PFSK-1 (cell line): Measurements from ENCODE around the gene PXMP2.

Experiments
- FOXP2 ChIP-seq: optimal IDR thresholded peaks from 2 replicates; pipeline ENCODE3; 2011; ENCODE audit warnings: borderline replicate concordance, control low read depth, inconsistent platforms; ENCODE audit not compliant: insufficient read depth; ENCODE audit errors: extremely low read length, extremely low read depth
- POLR2AphosphoS5 ChIP-seq: IDR thresholded peaks from 2 replicates; pipeline ENCODE4 v1.6.1; 2012; ENCODE audit warnings: low read depth, mild to moderate bottlenecking, control low read depth, low read length, moderate library complexity
- SIN3A ChIP-seq: IDR thresholded peaks from 2 replicates; pipeline ENCODE4 v1.6.1; 2012; ENCODE audit warnings: mild to moderate bottlenecking, low read length, moderate library complexity, borderline replicate concordance; ENCODE audit not compliant: insufficient read depth
- TAF1 ChIP-seq: IDR thresholded peaks from 2 replicates; pipeline ENCODE4 v1.6.1; 2012; ENCODE audit warnings: low read length, control low read depth, borderline replicate concordance; ENCODE audit not compliant: insufficient read depth
- TF ChIP-seq, protein P1 (sequence below), 2 experiments: IDR thresholded peaks; 2 replicates each; pipeline versions ENCODE4 v1.6.1 to v1.8.0; 2011 to 2012; ENCODE audit warnings: low read depth in 2 of 2, low read length in 2 of 2, control low read depth in 1 of 2, inconsistent platforms in 1 of 2, mild to moderate bottlenecking in 1 of 2, moderate library complexity in 1 of 2; ENCODE audit not compliant: insufficient read depth in 1 of 2

Gene PXMP2

DNA sequence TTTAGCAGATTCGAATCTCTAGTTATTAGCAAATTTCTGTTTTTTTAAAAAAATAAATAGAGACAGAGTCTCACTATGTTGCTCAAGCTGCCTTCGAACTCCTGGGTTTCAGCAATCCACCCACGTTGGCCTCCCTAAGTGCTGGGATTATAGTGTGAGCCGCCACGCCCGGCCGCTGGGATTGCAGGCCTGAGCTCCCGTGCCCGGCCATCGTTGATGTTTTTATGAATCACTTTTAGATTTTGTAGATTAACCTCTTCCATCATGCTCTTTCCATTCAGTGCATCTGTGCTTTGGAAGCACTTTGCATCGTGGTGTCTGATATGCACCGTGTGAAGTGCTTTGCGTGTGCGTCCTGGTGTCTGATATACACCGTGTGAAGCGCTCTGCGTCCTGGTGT, 44.2 kb downstream of the PXMP2 start:
- TF ChIP-seq TAF1 (no peak), POLR2AphosphoS5 (no peak), SIN3A (no peak), FOXP2 (no peak)
- TF ChIP-seq, protein P1, sequence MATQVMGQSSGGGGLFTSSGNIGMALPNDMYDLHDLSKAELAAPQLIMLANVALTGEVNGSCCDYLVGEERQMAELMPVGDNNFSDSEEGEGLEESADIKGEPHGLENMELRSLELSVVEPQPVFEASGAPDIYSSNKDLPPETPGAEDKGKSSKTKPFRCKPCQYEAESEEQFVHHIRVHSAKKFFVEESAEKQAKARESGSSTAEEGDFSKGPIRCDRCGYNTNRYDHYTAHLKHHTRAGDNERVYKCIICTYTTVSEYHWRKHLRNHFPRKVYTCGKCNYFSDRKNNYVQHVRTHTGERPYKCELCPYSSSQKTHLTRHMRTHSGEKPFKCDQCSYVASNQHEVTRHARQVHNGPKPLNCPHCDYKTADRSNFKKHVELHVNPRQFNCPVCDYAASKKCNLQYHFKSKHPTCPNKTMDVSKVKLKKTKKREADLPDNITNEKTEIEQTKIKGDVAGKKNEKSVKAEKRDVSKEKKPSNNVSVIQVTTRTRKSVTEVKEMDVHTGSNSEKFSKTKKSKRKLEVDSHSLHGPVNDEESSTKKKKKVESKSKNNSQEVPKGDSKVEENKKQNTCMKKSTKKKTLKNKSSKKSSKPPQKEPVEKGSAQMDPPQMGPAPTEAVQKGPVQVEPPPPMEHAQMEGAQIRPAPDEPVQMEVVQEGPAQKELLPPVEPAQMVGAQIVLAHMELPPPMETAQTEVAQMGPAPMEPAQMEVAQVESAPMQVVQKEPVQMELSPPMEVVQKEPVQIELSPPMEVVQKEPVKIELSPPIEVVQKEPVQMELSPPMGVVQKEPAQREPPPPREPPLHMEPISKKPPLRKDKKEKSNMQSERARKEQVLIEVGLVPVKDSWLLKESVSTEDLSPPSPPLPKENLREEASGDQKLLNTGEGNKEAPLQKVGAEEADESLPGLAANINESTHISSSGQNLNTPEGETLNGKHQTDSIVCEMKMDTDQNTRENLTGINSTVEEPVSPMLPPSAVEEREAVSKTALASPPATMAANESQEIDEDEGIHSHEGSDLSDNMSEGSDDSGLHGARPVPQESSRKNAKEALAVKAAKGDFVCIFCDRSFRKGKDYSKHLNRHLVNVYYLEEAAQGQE (IDR thresholded peaks at IDR 0.05; ENCODE audit: insufficient read depth in 1 of 2, low read depth in 2 of 2, low read length in 2 of 2): no peak

DNA sequence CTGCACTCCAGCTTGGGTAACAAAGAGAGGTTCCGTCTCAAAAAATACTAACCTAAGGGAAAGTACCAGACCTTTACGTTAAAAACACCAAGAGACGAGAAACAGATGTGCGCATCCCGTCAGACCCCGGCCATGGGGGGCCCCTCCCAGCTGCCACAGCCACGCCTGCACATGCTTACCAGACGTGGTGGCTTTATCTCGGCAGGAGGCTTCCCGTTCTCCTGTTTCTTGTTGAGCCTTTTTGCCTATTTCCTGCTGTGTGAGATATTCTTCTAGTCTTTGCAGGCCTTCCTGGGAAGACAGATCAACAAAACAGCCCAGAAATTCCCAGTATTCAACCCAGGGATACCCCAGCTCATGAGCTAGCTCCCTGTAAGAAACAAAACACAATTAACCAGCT, 46.8 kb downstream of the PXMP2 start:
- no peak for TF ChIP-seq TAF1
- TF ChIP-seq SIN3A: no peak
- no peak for TF ChIP-seq POLR2AphosphoS5
- TF ChIP-seq, protein P1 (IDR thresholded peaks at IDR 0.05; ENCODE audit: insufficient read depth in 1 of 2, low read depth in 2 of 2, low read length in 2 of 2): no peak
- no peak for TF ChIP-seq FOXP2

DNA sequence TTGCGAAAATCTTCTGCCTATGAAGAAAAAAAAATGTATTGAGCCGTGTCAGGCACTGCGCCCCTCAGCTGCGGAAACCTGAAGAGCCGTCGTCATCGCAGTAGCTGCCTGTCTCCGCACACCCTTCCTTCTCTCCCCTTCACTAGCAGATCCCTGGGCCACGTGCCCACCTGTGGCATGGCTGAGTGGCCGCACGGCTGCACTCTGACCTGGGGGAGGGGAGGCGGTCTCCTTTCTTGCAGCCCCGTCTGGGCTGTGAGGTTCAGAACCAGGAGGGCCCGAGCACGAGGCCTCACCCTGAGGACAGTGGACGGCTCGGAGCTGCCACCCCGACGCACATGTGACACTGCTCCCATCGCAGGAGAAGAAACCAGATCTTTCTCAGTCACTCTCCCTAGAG, 48.1 kb downstream of the PXMP2 start:
- TF ChIP-seq POLR2AphosphoS5 (no peak), TAF1 (no peak), FOXP2 (no peak), SIN3A (no peak)
- TF ChIP-seq, protein P1 (IDR thresholded peaks at IDR 0.05; ENCODE audit: insufficient read depth in 1 of 2, low read depth in 2 of 2, low read length in 2 of 2): no peak

DNA sequence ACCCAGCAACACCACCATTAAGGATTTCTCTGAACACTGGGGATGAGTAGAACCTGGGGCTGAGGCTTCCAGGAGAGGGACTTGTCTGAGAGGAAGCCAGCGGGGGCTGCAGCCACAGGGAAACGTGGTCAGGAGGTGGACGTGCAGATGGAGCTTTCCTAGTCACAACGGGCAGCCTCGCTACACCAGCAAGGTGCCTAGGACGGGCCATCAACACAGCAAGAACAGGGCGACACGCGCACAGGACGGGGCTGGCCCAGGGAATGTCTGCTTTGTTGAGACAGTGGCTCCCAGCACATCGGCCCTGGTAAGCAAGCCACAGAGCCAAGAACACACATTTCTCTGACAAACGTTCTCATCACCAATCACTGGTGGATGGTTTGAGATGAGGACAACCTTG, 49.0 kb downstream of the PXMP2 start:
- TF ChIP-seq, protein P1 (IDR thresholded peaks at IDR 0.05; ENCODE audit: insufficient read depth in 1 of 2, low read depth in 2 of 2, low read length in 2 of 2): no peak
- no peak for TF ChIP-seq FOXP2
- TF ChIP-seq POLR2AphosphoS5: no peak
- TF ChIP-seq TAF1: no peak
- no peak for TF ChIP-seq SIN3A

DNA sequence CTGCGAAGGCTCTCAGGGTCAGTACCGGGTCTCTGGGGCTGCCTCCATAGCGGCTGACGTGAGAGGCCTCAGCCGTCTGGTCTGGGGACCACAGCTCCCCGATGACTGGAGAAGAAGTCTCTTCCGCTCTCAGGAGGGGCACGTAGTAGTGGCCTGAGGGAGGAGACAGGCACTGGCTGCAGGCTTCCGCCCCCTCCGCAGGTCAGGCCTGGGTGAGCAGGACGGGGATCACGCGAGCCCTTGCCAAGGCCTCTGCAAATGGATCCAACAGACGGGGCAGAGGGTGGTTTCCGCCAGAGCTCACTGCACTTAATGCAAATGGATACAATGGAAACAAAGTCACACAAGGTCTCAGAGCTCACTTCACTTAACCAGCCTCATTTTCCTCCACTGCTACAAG, 49.5 kb downstream of the PXMP2 start:
- TF ChIP-seq, protein P1 (IDR thresholded peaks at IDR 0.05; ENCODE audit: insufficient read depth in 1 of 2, low read depth in 2 of 2, low read length in 2 of 2): no peak
- no peak for TF ChIP-seq POLR2AphosphoS5
- no peak for TF ChIP-seq SIN3A
- no peak for TF ChIP-seq TAF1
- TF ChIP-seq FOXP2: no peak
